HG02981 (cell line): Measurements from ENCODE around the gene HSP90AB1.
A peak's percentile ranks its signal among the peaks of the same experiment; 100 is the strongest.

Experiments
- ATAC-seq: cut with Tn5 transposase; IDR thresholded peaks from one replicate; pipeline ENCODE4 v1.9.1; 2021; ENCODE audit warnings: mild to moderate bottlenecking, moderate library complexity; ENCODE audit not compliant: unreplicated experiment

Gene HSP90AB1

GRCh38 chr6:44246663-44247337 lies at the start of gene HSP90AB1:
TSS of gene HSP90AB1 (plus strand) at chr6:44247101. CDS start at chr6:44248630, 1,529 bp downstream.
- peak; percentile 54 for ATAC-seq

GRCh38 chr6:44198684-44199083 lies 48.2 kb upstream of the HSP90AB1 start:
- no peak for ATAC-seq

- no peak for ATAC-seq
Measured at GRCh38 chr6:44199883-44200282, 47.0 kb upstream of the HSP90AB1 start.

GRCh38 chr6:44201200-44201599 lies 45.7 kb upstream of the HSP90AB1 start:
- no peak for ATAC-seq

- ATAC-seq, result no peak
Measured at GRCh38 chr6:44201638-44202303, 45.1 kb upstream of the HSP90AB1 start.

GRCh38 chr6:44202332-44202971 lies 44.4 kb upstream of the HSP90AB1 start:
- ATAC-seq, result no peak

- no peak for ATAC-seq
Measured at GRCh38 chr6:44202972-44203750, 43.7 kb upstream of the HSP90AB1 start.

GRCh38 chr6:44203955-44204354 lies 42.9 kb upstream of the HSP90AB1 start:
- no peak for ATAC-seq

GRCh38 chr6:44207966-44208365 lies 38.9 kb upstream of the HSP90AB1 start:
- ATAC-seq, result no peak

GRCh38 chr6:44211284-44211683 lies 35.6 kb upstream of the HSP90AB1 start:
- no peak for ATAC-seq

GRCh38 chr6:44214307-44214706 lies 32.6 kb upstream of the HSP90AB1 start:
- ATAC-seq, result no peak

GRCh38 chr6:44216677-44217331 lies 30.1 kb upstream of the HSP90AB1 start, which contains the start of gene MYMX:
TSS of gene MYMX (plus strand) at chr6:44216926. CDS start at chr6:44217472, 546 bp downstream.
- ATAC-seq, result no peak

GRCh38 chr6:44217332-44218143 lies 29.4 kb upstream of the HSP90AB1 start:
- no peak for ATAC-seq

- ATAC-seq, result peak; percentile 45
Measured at GRCh38 chr6:44219053-44219814, 27.7 kb upstream of the HSP90AB1 start.

- ATAC-seq, result no peak
Measured at GRCh38 chr6:44219815-44220784, 26.8 kb upstream of the HSP90AB1 start.

- no peak for ATAC-seq
Measured at GRCh38 chr6:44220913-44221290, 26.0 kb upstream of the HSP90AB1 start.

GRCh38 chr6:44221291-44221960 lies 25.5 kb upstream of the HSP90AB1 start:
- ATAC-seq, result peak; percentile 42
